HG03460 (cell line): ENCODE measurements around the gene DACT2.
"Not testable (repeated sequence)": the region's sequence is repeated elsewhere in the genome, so short reads cannot be mapped to it uniquely, and the experiment has no call there.

Experiments used
- ATAC-seq: cut with Tn5 transposase; IDR thresholded peaks from one replicate; pipeline ENCODE4 v1.9.1; 2021; ENCODE audit not compliant: unreplicated experiment

The DACT2 gene

DNA sequence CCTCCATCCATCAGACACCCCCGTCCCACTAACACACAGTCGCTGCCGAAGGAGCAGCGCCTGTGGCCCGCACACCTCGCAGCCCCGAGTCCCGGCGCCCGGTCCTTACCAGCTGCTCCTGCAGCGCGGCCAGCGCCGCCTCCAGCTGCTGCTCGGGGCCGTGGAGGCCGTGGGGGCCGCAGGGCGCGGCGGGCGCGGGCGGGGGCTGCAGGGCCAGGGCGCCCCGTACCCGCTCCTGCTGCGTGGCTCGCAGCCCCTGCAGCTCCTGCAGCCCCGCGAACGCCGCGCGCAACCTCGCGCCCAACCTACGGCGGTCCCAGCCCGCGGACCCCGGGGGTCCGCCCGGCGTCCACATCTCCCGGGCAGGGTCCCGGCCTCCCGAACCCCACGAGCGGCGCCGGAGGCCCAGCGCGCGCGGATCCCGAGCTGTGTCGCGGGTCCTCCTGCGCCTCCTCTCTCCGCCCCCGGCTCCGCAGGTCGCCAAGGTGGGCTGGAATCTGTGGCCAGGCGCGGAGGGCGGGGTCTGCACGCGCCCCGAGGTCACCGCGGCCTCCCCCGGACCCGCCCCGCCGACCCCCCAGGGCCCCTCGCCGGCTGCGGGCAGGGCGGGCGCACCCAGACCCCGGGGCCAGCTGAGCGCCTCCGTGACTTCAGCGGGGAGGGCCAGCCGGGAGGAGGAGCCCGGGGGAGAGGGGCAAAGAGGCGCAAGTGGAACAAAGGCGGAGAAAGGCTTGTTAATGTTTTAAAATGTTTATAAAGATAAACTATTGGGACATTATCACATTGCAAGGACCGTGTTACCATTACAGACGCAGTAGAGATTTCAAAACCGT is at the start of gene DACT2:
Gene DACT2, minus strand, starts transcription at position 499 of the 833 bp plus-strand sequence. Its CDS starts 144 bp downstream, at position 355.
- ATAC-seq: no peak

DNA sequence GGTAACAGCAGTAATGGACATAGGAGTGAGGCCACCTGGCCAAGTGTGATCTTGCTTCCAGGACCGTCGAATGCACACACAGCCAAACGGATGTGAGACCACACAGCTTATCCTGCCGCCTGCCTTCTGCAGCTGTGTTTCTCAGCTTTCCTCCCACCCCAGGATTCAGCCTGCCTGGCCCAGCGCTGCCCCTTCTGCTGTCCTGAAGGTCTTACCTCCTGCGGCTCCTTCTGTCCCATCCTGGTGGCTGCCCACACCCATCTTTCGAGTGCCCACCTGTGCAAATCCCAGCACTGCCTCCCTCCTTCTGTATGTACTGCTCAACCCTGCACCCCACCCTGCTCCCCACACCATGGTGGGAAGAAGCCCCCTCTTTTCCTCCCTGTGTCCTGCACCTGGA is 49.4 kb upstream of the DACT2 start:
- no peak for ATAC-seq

DNA sequence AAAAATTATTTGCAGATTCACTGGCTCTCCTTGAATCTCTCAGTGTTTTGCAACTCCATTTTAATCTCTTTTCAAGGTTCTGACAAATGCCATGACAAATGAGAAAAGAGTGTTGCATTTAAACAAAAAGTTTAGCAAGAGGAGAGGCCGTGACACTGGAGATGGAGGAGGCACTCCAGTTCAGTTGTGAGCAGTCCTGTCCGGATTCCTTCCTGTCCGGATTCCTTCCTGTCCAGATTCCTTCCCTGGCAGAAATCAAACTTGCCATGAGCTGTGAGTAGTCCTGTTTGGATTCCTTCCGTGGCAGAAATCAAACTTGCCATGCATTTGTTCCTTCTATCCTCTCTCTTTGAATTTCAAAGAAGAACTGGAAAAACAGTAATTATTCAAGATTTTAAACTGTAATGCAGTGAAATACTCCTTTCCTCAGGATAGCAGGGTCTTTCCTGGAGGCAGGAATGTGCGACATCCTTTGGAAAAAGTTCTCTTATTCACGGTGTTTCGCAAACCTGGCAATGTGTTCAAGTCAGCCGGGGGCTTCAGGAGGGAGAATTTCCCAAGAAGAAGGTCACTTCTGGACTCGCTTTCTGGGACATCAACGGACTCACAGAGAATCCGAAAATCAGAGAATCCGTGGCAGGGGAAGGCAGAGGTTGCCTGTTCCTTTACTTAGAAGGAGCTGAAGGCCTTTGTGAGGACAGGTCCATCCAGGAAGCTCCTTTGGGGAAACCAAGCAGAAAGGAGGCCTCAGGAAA is 48.7 kb upstream of the DACT2 start:
- no peak for ATAC-seq

DNA sequence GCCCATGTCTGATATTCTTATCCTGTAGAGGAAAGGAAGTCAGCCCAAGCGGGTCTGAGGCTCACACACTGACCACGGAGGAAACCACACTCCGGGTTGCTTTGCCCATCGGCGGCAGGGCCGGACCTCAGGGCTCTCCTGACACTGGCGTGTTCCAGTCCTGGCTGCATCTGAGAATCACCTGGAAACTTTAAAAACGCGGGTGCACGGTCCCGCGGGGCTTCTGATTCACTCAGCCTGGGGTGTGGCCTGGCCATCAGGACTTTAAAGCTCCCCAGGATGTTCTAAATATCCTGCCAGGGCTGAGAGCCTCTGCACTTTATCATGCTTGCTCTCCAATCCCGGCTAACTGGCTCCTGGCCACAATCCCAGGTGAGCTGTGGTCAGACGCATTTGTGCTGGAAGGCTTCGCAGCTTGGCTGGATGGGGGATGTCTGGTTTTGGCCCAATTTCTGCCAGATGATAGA is 47.7 kb upstream of the DACT2 start:
- no peak for ATAC-seq

DNA sequence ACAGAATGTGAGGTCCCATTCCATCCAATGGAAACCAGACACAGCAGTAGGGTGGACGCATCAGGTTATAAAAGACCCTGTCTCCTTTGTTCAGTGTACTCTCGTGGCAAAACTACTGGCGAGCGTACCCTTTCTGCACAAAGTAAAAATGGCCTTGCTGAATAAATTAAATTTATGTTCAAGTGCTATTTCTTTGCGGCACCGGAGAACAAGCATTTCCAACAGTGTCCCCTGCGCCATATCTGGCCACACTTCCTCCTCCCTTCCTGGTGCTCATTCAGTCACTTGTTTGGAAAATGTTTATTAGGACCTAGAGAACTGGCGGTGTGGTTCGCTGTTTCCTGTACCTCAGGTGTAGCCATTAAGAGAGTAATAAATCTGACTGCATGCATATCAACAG is 46.9 kb upstream of the DACT2 start:
- ATAC-seq: no peak

DNA sequence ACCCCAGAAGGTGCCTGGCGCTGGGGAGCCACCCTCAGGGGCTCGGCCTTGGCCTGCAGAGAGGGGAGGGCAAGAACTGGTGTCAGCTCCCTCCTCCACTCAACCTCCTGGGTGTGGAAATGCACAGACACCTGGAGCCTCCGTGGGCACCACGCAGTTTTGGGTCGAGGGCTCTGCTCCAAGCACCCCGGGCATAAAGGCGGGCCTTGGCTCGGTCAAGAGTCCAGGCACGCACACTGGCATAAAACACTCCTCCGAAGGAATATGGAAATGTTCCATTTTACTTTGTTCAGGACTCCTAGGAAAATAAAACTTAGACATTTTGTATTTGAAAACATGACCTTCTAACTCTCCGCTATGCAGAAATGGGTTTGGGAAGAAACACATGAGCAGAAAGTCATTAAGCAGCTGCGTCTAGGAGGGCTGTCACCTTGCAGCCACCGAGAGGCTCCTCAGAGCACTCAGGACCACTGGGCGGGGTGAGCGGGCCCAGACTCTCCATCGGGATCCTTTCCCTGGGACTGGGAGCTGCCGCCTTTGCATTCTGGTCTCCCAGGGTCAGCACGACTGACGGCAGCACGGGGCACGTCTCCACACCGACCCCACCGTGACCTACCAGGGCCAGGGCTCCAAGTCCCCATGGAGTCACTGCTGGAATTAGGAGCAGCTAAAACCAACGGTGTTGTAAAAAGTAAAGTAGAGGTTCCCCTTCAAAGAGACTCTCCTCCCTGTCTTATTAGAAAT is 46.0 kb upstream of the DACT2 start:
- ATAC-seq: no peak

- ATAC-seq: no peak
Measured at GRCh38 chr6:168364793-168365421, 45.3 kb upstream of the DACT2 start.

DNA sequence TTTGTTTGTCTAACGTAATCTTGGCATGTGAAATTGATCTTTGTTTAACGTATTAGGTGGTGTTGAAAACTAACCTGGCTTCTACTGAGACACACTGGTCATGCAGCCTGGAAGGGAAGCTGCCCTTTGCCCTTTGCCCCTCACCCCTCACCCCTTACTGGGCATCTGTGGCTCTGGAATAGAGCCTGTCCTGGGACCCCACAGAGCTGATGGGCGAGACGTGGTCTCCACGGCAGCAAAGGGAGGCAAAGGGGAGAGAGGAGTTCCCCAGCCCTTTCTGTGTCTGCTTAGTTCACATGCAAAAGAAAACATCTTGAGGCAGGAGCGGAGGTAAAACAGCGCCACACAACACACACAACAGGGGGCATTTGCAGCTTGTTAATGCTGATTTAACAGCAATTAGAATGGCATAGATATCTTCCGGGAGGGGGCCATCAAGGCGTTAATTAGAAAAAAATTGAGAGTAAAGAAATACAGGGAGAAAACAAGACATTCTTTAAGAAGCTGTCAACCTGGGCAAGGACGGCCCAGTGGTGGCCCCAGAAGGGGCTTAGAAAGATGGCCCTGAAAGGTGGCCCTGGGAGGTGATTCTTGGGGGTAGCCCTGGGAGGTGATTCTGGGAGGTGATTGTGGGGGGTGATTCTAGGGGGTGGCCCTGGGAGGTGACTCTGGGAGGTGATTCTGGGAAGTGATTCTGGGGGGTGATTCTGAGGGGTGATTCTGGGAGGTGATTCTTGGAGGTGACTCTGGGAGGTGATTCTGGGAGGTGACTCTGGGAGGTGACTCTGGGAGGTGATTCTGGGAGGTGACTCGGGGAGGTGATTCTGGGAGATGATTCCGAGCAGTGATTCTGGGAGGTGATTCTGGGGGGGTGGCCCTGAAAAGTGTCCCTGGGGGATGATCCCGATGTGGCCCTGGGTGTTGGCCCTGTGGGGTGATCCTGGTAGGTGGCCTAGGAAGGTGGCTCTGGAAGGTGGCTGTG is 44.5 kb upstream of the DACT2 start:
- ATAC-seq: no peak

GRCh38 chr6:168363302-168363701 is 43.7 kb upstream of the DACT2 start:
- no peak for ATAC-seq

DNA sequence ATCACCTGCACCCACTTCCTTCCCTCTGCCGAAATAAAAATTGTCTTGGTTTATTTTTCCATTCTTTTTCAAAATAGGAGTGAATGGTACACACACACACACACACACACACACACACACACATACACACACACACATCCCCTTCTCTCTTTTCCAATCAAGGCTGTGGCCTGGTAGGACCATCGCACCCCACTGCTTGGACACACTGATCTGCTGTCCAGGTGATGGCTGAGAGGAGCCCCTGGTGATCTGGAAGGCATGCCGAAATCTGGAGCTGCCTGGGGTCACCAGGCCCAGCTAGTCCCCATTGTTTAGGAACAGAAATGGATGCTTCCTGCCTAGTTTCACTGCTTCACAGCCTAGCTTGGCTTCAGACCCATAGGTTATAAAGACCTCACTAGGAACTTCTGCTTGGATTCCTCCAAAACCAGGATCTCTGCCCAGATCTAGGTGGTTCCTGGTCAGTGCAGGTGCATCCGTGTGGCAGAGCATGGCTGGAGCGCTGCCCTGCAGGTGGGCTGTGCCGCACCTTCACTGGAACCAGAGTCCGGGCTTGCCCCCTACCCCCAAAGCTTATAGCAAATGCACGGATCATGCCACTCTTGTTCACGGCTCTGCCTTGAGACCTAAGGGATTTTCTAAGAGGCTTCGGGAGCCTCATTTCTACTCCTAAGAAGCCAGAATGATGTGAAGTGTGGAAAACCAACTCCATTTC is 42.9 kb upstream of the DACT2 start:
- ATAC-seq: no peak

- ATAC-seq: no peak
Measured at GRCh38 chr6:168361766-168362165, 42.2 kb upstream of the DACT2 start.

GRCh38 chr6:168359794-168360193 is 40.2 kb upstream of the DACT2 start:
- ATAC-seq: no peak

GRCh38 chr6:168358842-168359420 is 39.4 kb upstream of the DACT2 start:
- no peak for ATAC-seq

GRCh38 chr6:168356872-168357271 is 37.3 kb upstream of the DACT2 start:
- ATAC-seq: not testable (repeated sequence)

DNA sequence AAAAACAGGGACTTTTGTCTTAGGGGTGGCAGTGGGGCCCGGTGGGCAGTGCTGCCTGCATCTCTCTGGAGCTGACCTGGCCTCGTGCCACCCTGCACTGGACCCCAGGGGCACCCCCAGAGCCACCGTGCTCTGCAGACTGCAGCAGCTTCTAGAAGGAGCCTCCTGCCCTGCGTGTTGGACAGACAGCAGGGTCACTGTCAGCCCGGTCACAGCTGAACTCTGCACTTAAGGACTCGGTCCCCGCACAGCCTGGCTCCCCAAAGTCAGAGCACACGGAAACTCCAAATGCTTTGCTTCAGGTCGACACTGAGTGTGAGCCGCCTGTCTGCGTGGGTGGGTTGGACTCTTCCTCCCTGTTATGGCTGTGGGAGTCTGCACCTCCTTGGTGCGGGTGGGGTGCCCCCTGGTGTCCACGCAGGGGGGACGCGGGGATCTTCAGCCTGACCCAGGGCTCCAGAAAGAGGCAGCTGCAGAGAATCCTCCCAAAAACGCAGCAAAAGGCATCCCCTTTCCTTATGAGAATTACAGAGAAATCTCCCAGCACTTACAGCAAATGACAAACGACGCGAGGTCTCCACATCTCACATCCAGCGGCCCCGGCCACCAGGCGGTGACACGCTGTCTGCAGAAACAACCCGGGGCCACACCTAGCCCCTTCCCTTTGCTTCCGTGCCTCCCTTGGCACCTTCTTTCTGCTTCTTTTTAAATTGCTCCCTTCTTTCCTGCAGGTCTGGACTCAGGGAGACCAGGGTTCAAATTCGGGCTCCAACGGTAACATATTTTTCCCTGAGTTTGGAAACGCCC is 36.3 kb upstream of the DACT2 start:
- ATAC-seq: no peak

DNA sequence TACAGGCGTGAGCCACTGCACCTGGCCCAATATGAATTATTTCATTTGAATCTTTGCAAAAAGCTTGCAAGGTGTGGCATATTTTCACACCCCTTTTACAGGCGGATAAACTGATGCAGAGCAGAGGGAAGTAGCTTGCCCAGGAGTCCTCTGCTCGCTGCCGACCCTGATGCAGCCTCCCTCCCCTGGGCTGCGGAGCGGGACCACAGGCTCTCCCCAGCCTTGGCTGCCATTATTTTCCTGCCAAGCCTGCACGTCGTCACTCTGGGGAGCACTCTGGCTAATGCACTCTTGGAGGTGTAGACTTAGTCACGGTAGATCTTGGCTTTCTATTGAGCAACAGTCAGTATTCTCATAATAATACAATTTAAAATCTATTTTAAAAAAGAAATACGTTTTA is 34.8 kb upstream of the DACT2 start:
- ATAC-seq: no peak

DNA sequence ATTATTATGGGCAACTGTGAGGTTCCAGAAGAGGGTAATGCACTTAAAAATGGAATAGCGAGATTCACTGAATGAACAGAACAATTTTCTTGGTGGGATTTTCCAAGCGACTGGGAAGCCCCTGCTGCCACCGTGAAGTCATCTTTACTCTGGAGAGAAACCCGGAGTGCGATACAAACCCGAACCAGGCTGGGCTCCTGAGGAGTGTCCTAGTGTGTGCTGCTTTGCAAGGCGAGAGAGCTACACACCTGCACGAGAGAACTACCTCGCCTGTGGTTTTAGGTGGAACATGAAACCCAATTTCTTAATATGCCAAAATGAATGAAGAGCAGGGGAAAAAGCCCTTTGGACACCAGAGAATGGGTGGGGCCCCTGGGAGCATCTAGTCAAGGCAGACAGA is 33.5 kb upstream of the DACT2 start:
- ATAC-seq: no peak

- ATAC-seq: no peak
Measured at GRCh38 chr6:168352096-168352495, 32.5 kb upstream of the DACT2 start.
